Testis (tissue), 2 donors: ENCODE results near the gene VDAC2.

Experiments
- POLR2A ChIP-seq: fragments of 450-650 bp; IDR thresholded peaks from one replicate; pipeline ENCODE4 v1.6.1; 2017; ENCODE audit warnings: antibody characterized with exemption, mild to moderate bottlenecking, moderate library complexity
- TF ChIP-seq, protein P1 (sequence below), 3 experiments: fragments of 450-650 bp in 2 of 3; fragments of 200-600 bp in 1 of 3; sonication (generic) in 1 of 3; IDR thresholded peaks; one replicate each; pipeline ENCODE4 v1.5.1; 2016 to 2019; ENCODE audit warnings: antibody characterized with exemption in 3 of 3, mild to moderate bottlenecking in 2 of 3, moderate library complexity in 1 of 3

DNA sequence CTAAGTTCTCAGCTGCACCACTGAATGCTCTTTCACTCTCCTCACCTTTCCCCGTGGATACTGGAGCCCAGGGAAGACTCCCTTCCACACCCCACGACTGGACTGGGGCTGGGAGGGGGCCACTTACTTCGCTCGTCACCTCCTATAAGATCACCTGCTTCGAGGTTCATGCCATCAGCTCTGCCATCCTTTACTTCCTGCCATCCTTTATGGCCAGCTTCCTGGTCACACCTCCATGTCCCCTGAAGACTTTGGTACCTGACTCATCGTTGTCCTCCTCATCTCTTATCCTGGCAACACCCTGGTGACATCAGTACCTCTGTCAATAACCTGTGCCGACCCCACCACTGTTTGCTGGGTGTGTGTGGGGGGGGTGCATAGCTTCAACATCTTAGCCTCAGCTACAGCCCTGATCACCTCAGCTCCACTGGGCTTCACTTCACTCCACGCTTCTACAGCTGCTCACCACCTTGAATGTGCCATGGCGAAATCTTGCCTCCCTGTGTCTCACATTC, 8.7 kb upstream of the VDAC2 start:
- TF ChIP-seq POLR2A: no peak
- TF ChIP-seq, protein P1, sequence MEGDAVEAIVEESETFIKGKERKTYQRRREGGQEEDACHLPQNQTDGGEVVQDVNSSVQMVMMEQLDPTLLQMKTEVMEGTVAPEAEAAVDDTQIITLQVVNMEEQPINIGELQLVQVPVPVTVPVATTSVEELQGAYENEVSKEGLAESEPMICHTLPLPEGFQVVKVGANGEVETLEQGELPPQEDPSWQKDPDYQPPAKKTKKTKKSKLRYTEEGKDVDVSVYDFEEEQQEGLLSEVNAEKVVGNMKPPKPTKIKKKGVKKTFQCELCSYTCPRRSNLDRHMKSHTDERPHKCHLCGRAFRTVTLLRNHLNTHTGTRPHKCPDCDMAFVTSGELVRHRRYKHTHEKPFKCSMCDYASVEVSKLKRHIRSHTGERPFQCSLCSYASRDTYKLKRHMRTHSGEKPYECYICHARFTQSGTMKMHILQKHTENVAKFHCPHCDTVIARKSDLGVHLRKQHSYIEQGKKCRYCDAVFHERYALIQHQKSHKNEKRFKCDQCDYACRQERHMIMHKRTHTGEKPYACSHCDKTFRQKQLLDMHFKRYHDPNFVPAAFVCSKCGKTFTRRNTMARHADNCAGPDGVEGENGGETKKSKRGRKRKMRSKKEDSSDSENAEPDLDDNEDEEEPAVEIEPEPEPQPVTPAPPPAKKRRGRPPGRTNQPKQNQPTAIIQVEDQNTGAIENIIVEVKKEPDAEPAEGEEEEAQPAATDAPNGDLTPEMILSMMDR (IDR thresholded peaks at IDR 0.05): no peak
